Left colon (tissue), 2 donors: ENCODE data around the gene HDAC11. TPM values are rescaled to one million over a fixed set of nuclear protein-coding genes. Genes with fewer than 3 reads are reported as not detected.
A peak's percentile ranks its signal among the peaks of the same experiment; 100 is the strongest.
"Not testable (repeated sequence)": the region's sequence is repeated elsewhere in the genome, so short reads cannot be mapped to it uniquely, and the experiment has no call there.

Source experiments
- ATAC-seq: fragments of 200-7000 bp; cut with Tn5 transposase; one replicate; pipeline ENCODE4 v1.9.1; 2020; ENCODE audit warnings: mild to moderate bottlenecking, moderate library complexity
- DNase-seq, 2 donors: peaks; one replicate each; pipeline ENCODE4 v3.0.0-alpha.2; 2020
- intact Hi-C, 2 donors: fragments of 100-400 bp; cut with DNase I in 1 of 2; cut with micrococcal nuclease in 1 of 2; formaldehyde crosslinking; loops; one replicate each; pipeline versions ENCODE4 v1.11.2 to v1.14.0; 2022; cut with DNase I, micrococcal nuclease
- total RNA-seq, 2 donors: library from RNA; stranded (reverse); fragmentation: NEBNext Ultra II Directional; extraction: Animal tissue kit (Norgen Biotek cat#: 25700); gene quantifications; one replicate each; pipeline ENCODE4 v1.2.1, GENCODE V29; 2021
- donor health status: DM: no; HTN: no; CAD: no.
- donor health status: DM: yes; HTN: yes; CAD: no.

The HDAC11 gene
- total RNA-seq, 2 donors from 2014 or later = 27.1 to 28.2 TPM

- DNase-seq = peak in 1 of 2 donors; percentile 27
- intact Hi-C loops = not testable (repeated sequence)
- ATAC-seq = peak; percentile 11
Observed at GRCh38 chr3:13485630-13486562, 5.8 kb downstream of the HDAC11 start.

GRCh38 chr3:13487403-13487802, 7.3 kb downstream of the HDAC11 start:
- ATAC-seq (no peak), DNase-seq (peak in 1 of 2 donors; percentile 11)
- intact Hi-C loops = no loop called here

GRCh38 chr3:13491206-13491974, 11.3 kb downstream of the HDAC11 start:
- DNase-seq (peak in 1 of 2 donors; percentile 17), ATAC-seq (no peak)
- intact Hi-C loops = no loop called here

- intact Hi-C loops = no loop called here
Observed at GRCh38 chr3:13492048-13492447, 11.9 kb downstream of the HDAC11 start.

GRCh38 chr3:13492976-13493866, 13.1 kb downstream of the HDAC11 start:
- ATAC-seq (no peak), DNase-seq (peak in 1 of 2 donors; percentile 21)
- intact Hi-C loops = no loop called here

More at GRCh38 chr3:13492048-13492447, 11.9 kb downstream of the HDAC11 start:
- ATAC-seq = no peak
- peak in 1 of 2 donors; percentile 12 for DNase-seq

GRCh38 chr3:13493867-13494441, 13.8 kb downstream of the HDAC11 start:
- DNase-seq (no peak), ATAC-seq (no peak)
- intact Hi-C loops = no loop called here

GRCh38 chr3:13494463-13495350, 14.6 kb downstream of the HDAC11 start:
- intact Hi-C loops = loop anchor here in 1 of 2 donors (5.0 kb wide), 1 partner anchor 153 kb away; no protein-coding TSS in a partner anchor
- ATAC-seq (no peak), DNase-seq (no peak)

- DNase-seq (no peak), ATAC-seq (no peak)
- intact Hi-C loops = loop anchor here in 1 of 2 donors (5.0 kb wide), 1 partner anchor 152 kb away; no protein-coding TSS in a partner anchor
Observed at GRCh38 chr3:13495351-13495813, 15.3 kb downstream of the HDAC11 start.

- peak; percentile 95 for ATAC-seq
- intact Hi-C loops = loop anchor here (2.0 to 5.0 kb wide), 2 partner anchors 151 to 153 kb away; no protein-coding TSS in a partner anchor
- DNase-seq = peak; percentile 59 to 74
Observed at GRCh38 chr3:13495921-13496723, 16.0 kb downstream of the HDAC11 start.

GRCh38 chr3:13496879-13497278, 16.8 kb downstream of the HDAC11 start:
- ATAC-seq (no peak), DNase-seq (no peak)
- intact Hi-C loops = loop anchor here (2.0 to 5.0 kb wide), 2 partner anchors 150 to 152 kb away; no protein-coding TSS in a partner anchor

- intact Hi-C loops = loop anchor here (2.0 to 5.0 kb wide), 2 partner anchors 150 to 151 kb away; no protein-coding TSS in a partner anchor
- DNase-seq (no peak), ATAC-seq (no peak)
Observed at GRCh38 chr3:13497386-13497785, 17.3 kb downstream of the HDAC11 start.

- no peak for ATAC-seq
- intact Hi-C loops = loop anchor here in 1 of 2 donors (5.0 kb wide), 1 partner anchor 149 kb away; no protein-coding TSS in a partner anchor
- no peak for DNase-seq
Observed at GRCh38 chr3:13498354-13499060, 18.4 kb downstream of the HDAC11 start.

GRCh38 chr3:13499246-13499645, 19.1 kb downstream of the HDAC11 start:
- ATAC-seq, DNase-seq: not testable (repeated sequence)
- intact Hi-C loops = loop anchor here in 1 of 2 donors (5.0 kb wide), 1 partner anchor 148 kb away; no protein-coding TSS in a partner anchor

- ATAC-seq (no peak), DNase-seq (no peak)
- intact Hi-C loops = no loop called here
Observed at GRCh38 chr3:13500133-13500885, 20.2 kb downstream of the HDAC11 start.

- ATAC-seq = no peak
- intact Hi-C loops = no loop called here
- no peak for DNase-seq
Observed at GRCh38 chr3:13501056-13501455, 20.9 kb downstream of the HDAC11 start.
